Liver (tissue), 9 donors: Measurements from ENCODE around the gene TATDN3. TPM values are rescaled to one million over a fixed set of nuclear protein-coding genes. Genes with fewer than 3 reads are reported as not detected.

Experiments
- DNase-seq: peaks from one replicate; pipeline ENCODE4 v3.0.0-alpha.2; 2017; ENCODE audit warnings: low spot score
- H3K27ac ChIP-seq, 2 donors: one replicate each; pipeline ENCODE4 v1.7.0; 2013; ENCODE audit warnings: inconsistent platforms in 2 of 2, low read length in 2 of 2, control low read depth in 1 of 2, low read depth in 1 of 2, mild to moderate bottlenecking in 1 of 2
- H3K27me3 ChIP-seq, 4 donors: one replicate each; pipeline versions ENCODE4 v1.6.1 to v1.7.0; 2013; ENCODE audit warnings: low read length in 3 of 4, inconsistent platforms in 1 of 4, mild to moderate bottlenecking in 1 of 4, moderate library complexity in 1 of 4; ENCODE audit not compliant: control insufficient read depth in 4 of 4, insufficient read depth in 4 of 4
- H3K36me3 ChIP-seq, 4 donors: one replicate each; pipeline versions ENCODE4 v1.6.1 to v1.7.0; 2013; ENCODE audit warnings: low read length in 3 of 4, mild to moderate bottlenecking in 3 of 4, low read depth in 1 of 4, moderate library complexity in 1 of 4; ENCODE audit not compliant: control insufficient read depth in 4 of 4, insufficient read depth in 3 of 4
- H3K4me1 ChIP-seq, 4 donors: one replicate each; pipeline versions ENCODE4 v1.6.1 to v1.7.0; 2013; ENCODE audit warnings: low read length in 3 of 4, mild to moderate bottlenecking in 3 of 4, moderate library complexity in 1 of 4; ENCODE audit not compliant: control insufficient read depth in 4 of 4, insufficient read depth in 4 of 4
- H3K4me3 ChIP-seq, 3 donors: one replicate each; pipeline versions ENCODE4 v1.6.1 to v1.7.0; 2013; ENCODE audit warnings: low read length in 3 of 3, control low read depth in 1 of 3, low read depth in 1 of 3, mild to moderate bottlenecking in 1 of 3
- H3K9ac ChIP-seq, 2 donors: one replicate each; pipeline ENCODE4 v1.7.0; 2013; ENCODE audit warnings: low read length in 2 of 2, mild to moderate bottlenecking in 2 of 2, moderate library complexity in 2 of 2, control low read depth in 1 of 2, low read depth in 1 of 2
- H3K9me3 ChIP-seq, 4 donors: one replicate each; pipeline versions ENCODE4 v1.6.1 to v1.7.0; 2013; ENCODE audit warnings: low read length in 3 of 4; ENCODE audit not compliant: control insufficient read depth in 4 of 4
- ATF3 ChIP-seq: IDR thresholded peaks from 2 replicates; pipeline ENCODE4 v1.6.1; 2016; ENCODE audit warnings: antibody characterized with exemption
- CTCF ChIP-seq: fragments of 150-350 bp; IDR thresholded peaks from 2 replicates; pipeline ENCODE4 v1.5.1; 2017; ENCODE audit warnings: improper control_type of control experiment, low read depth, low read length; ENCODE audit not compliant: missing input control
- EGR1 ChIP-seq, 2 donors: IDR thresholded peaks; 2 replicates each; pipeline ENCODE4 v1.6.1; 2016 to 2018; ENCODE audit warnings: antibody characterized with exemption in 2 of 2, low read depth in 2 of 2
- FOXA2 ChIP-seq: IDR thresholded peaks from 2 replicates; pipeline ENCODE4 v1.6.1; 2016; ENCODE audit warnings: antibody characterized with exemption
- GABPA ChIP-seq, 2 donors: IDR thresholded peaks in 1 of 2; conservative IDR thresholded peaks in 1 of 2; 2 replicates each; pipeline ENCODE4 v1.6.1; 2016; ENCODE audit warnings: antibody characterized with exemption in 2 of 2, mild to moderate bottlenecking in 1 of 2, moderate library complexity in 1 of 2
- HNF4A ChIP-seq, 2 donors: conservative IDR thresholded peaks; 2 replicates each; pipeline ENCODE4 v1.6.1; 2016; ENCODE audit warnings: antibody characterized with exemption in 2 of 2, mild to moderate bottlenecking in 2 of 2
- HNF4G ChIP-seq: IDR thresholded peaks from 2 replicates; pipeline ENCODE4 v1.6.1; 2016; ENCODE audit warnings: antibody characterized with exemption
- JUND ChIP-seq, 2 donors: IDR thresholded peaks; 2 replicates each; pipeline ENCODE4 v1.6.1; 2016; ENCODE audit warnings: antibody characterized with exemption in 2 of 2
- MAX ChIP-seq: IDR thresholded peaks from 2 replicates; pipeline ENCODE4 v1.6.1; 2016; ENCODE audit warnings: antibody characterized with exemption
- NR2F2 ChIP-seq: IDR thresholded peaks from 2 replicates; pipeline ENCODE4 v1.6.1; 2016; ENCODE audit warnings: antibody characterized with exemption
- RAD21 ChIP-seq, 2 donors: IDR thresholded peaks; 2 replicates each; pipeline ENCODE4 v1.6.1; 2016; ENCODE audit warnings: antibody characterized with exemption in 2 of 2, mild to moderate bottlenecking in 2 of 2
- REST ChIP-seq: IDR thresholded peaks from 2 replicates; pipeline ENCODE4 v1.6.1; 2016; ENCODE audit warnings: antibody characterized with exemption, mild to moderate bottlenecking
- RXRA ChIP-seq, 2 donors: IDR thresholded peaks; 2 replicates each; pipeline ENCODE4 v1.6.1; 2017 to 2018; ENCODE audit warnings: antibody characterized with exemption in 2 of 2, mild to moderate bottlenecking in 1 of 2
- SP1 ChIP-seq: IDR thresholded peaks from 2 replicates; pipeline ENCODE4 v1.6.1; 2018; ENCODE audit warnings: antibody characterized with exemption, mild to moderate bottlenecking
- YY1 ChIP-seq: IDR thresholded peaks from 2 replicates; pipeline ENCODE4 v1.6.1; 2016; ENCODE audit warnings: antibody characterized with exemption, mild to moderate bottlenecking
- ZBTB33 ChIP-seq: IDR thresholded peaks from 2 replicates; pipeline ENCODE4 v1.6.1; 2016; ENCODE audit warnings: antibody characterized with exemption
- WGBS: extraction: QIAGEN DNeasy Blood & Tissue Kit; methylation state at CpG from one replicate; pipeline ENCODE4 v1.1.7; 2013; 5-methylcytosine and 5-hydroxymethylcytosine counted together
- polyA plus RNA-seq, 2 donors: library from polyadenylated mRNA; stranded (reverse) in 1 of 2; unstranded in 1 of 2; fragments of 200-250 nt in 1 of 2; fragments of >200 nt in 1 of 2; fragmentation: Nextera tagmentation in 1 of 2; extraction: Ambion mirVana in 1 of 2; gene quantifications; one replicate each; pipeline versions ENCODE4 v1.2.1 to v1.2.3, GENCODE V29; 2013 to 2015
- total RNA-seq, 2 donors: library from RNA; depleted of rRNA; stranded (reverse); fragments of >200 nt; gene quantifications; one replicate each; pipeline ENCODE4 v1.2.3, GENCODE V29; 2014
- donor health status: healthy.
- donor health status: healthy.
- donor health status: healthy.
- donor health status: healthy.
- donor health status: healthy.

The TATDN3 gene
- total and polyA plus RNA-seq, 4 donors: 5.2 to 8.1 (median 6.7) TPM

- TF ChIP-seq REST: no peak
- TF ChIP-seq ZBTB33: no peak
- no peak for TF ChIP-seq HNF4G
- TF ChIP-seq YY1: no peak
- TF ChIP-seq GABPA (IDR thresholded peaks at IDR 0.05 in 1 of 2, conservative IDR thresholded peaks at IDR 0.05 in 1 of 2): no peak
- no peak for TF ChIP-seq NR2F2
- no peak for TF ChIP-seq SP1
- no peak for TF ChIP-seq HNF4A (conservative IDR thresholded peaks at IDR 0.05)
- no peak for TF ChIP-seq EGR1 (IDR thresholded peaks at IDR 0.05; ENCODE audit: low read depth in 2 of 2)
- TF ChIP-seq MAX: no peak
- TF ChIP-seq ATF3: no peak
- TF ChIP-seq RXRA (IDR thresholded peaks at IDR 0.05): no peak
- no peak for TF ChIP-seq JUND (IDR thresholded peaks at IDR 0.05)
- no peak for TF ChIP-seq CTCF
- TF ChIP-seq FOXA2: no peak
- TF ChIP-seq RAD21 (IDR thresholded peaks at IDR 0.05): no peak
- Histone ChIP-seq H3K9me3 (no peaks in the 10 kb centered on the region), H3K36me3 (peaks cover 0 to 2% (median 0%) of the 10 kb centered on the region in 4 donors), H3K4me3 (peak overlapping the region; percentile 78 to 92 (median 85)), H3K9ac (peak overlapping the region; percentile 76 to 92), H3K27ac (peak overlapping the region; percentile 88 to 98), H3K4me1 (peaks cover 3 to 23% (median 17%) of the 10 kb centered on the region in 4 donors), H3K27me3 (no peaks in the 10 kb centered on the region)
- under 1% methylated on average over 22 of the region's 22 CpGs for WGBS
- no peak for DNase-seq
These were observed 426 bp upstream of the TATDN3 start for GRCh38 chr1:212791261-212791675.
